T-helper 1 cell treated with Interleukin-12 subunit alpha and Interleukin-12 subunit beta and Interleukin-4 antibody, amounts not matched to agents 30 ng/mL and 1 ng/mL, for 36 hours (primary cell): ENCODE data around the gene EBF4. TPM values are rescaled to one million over a fixed set of nuclear protein-coding genes. Genes with fewer than 3 reads are reported as not detected.

Experiments
- intact Hi-C: fragments of 100-400 bp; cut with micrococcal nuclease; formaldehyde crosslinking; loops from one replicate; pipeline ENCODE4 v1.15.1; 2024
- total RNA-seq: library from RNA; stranded (reverse); gene quantifications from 2 replicates; pipeline ENCODE4 v1.2.3, GENCODE V29; 2022

The EBF4 gene
- total RNA-seq, 1 donor from 2014 or later = 32.4 TPM

GRCh38 chr20:2783908-2784566, 91.5 kb downstream of the EBF4 start:
- intact Hi-C loops = no loop called here

DNA sequence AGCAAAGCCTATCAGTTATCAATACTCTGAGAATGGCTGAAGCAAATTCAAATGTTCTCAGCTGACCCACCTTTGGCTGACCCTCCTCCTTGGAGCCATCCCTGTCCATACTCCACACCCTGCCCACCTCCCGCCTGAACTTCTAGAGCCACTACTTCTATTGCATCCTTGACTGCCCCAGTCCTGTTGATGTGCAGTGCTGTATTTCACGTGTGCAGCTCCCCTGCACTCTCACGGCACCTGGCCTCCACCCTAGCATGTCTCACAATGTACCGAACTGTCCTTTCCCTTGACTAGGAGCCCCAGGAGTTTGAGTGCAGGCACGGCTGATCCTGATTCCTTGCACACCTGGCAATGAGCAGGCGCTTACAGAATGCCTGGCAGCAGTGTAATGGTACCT, 100.9 kb downstream of the EBF4 start:
- intact Hi-C loops = no loop called here

GRCh38 chr20:2794202-2794748, 101.7 kb downstream of the EBF4 start:
- intact Hi-C loops = no loop called here

DNA sequence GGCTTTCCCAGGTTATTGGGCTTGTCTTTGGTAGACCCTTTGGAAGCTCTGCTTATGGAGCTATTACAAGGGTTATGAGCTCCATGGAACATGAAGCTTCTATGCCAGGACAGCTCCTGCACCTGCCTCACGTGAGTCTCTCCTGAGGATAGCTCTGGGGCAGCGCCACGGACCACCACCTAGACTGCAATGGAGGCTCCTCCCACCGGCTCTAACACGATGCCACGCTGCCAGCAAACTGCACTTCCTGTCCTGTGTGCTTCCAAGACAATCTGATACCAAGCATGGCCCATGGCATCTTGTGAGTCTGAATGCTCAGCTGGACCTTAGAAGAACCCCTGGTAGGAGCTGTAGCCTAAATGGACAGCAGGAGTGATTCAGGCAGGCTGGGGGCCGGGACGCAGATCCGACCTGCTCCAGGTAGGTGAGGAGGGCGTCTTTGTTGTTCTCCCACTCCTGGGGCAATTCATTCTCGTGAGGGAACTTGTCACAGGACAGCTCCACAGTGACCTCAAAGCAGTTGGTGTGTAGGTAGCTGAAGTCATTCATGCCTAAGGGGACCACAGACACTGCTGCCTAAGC, 102.4 kb downstream of the EBF4 start:
- intact Hi-C loops = no loop called here

DNA sequence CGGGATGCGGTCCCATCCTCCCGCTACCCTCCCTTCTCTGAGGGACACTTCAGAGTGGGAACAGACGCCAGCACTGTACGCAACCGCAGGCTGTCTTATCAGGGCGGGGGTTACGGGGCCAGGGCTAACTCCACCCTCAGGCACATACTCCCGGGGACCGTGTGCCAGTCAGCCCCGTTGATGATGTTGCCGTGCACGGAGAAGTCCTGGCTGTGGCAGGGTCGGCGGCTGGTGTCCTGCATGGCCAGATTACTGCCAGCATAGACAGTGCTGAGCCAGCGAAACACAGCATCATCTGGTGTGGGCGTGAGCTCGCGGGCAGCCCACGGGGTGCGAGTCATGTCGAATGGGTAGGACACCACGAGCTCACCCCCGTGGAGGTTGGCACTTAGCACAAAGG, 102.9 kb downstream of the EBF4 start:
- intact Hi-C loops = no loop called here

DNA sequence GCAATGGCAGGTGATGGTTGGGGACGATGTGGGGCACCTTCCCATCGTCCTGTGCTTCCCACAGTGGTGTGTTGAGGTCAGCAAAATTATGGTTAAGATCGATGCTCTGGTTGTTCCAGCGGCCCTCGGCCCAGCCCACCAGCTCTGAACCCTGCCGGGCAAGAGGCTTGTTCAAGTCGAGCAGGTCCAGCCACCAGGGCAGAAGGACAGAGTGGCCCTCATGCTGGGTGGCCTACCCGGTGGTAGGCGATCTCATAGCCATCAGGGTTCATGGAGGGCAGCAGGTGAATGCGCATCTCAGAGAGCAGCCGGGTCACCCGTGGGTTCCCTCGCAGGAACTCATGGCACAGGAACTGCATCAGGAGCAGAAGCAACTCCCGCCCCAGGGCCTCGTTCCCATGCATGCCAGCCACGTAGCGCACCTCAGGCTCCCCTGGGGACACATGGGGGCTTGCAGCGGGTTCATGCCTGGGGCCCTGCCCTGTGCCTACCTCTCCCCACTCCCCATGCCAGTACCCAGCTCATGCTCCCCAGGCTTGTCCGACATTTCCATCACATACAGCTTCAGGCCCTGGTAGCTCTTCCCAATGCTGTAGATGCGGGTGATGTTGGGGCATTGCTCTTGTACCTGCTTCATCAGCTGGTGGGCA, 103.6 kb downstream of the EBF4 start:
- intact Hi-C loops = no loop called here

GRCh38 chr20:2797136-2797983, 104.8 kb downstream of the EBF4 start:
- intact Hi-C loops = no loop called here

DNA sequence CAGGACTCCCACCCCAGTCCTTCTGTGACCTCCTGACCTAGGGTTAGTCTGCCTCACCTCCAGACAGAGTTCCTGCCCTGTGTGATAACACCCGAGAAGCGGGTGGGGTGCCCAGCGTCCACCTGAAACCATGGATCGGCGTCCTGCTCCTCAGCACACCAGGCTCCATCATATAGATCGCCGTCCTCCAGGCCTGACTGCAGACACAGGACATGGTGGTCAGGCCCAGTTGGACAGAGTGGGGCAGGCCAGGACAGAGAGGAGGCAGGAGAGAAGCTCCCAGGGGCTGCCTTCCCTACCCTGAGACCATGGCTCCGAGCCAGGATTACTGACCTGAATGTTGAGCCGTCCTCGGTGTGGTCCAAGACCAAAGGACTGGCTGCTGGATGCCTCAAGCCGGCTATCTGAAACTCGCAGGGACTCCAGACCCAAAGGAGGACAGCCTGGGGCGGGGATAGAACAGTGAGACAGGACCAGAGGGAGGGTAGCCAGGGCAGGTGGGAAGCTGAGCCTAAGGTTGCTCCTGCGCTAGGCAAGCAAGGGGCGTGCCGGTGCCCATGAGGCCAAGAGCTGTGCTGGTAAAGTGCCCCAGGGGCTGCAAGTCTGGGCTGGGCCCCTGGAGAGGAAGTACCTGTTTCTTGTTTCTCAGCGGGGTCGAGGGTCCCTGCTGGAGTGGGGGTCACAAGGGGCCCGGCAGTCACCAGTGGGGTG, 105.7 kb downstream of the EBF4 start:
- intact Hi-C loops = no loop called here

- intact Hi-C loops = no loop called here
These were observed 106.2 kb downstream of the EBF4 start for GRCh38 chr20:2798814-2799213.

DNA sequence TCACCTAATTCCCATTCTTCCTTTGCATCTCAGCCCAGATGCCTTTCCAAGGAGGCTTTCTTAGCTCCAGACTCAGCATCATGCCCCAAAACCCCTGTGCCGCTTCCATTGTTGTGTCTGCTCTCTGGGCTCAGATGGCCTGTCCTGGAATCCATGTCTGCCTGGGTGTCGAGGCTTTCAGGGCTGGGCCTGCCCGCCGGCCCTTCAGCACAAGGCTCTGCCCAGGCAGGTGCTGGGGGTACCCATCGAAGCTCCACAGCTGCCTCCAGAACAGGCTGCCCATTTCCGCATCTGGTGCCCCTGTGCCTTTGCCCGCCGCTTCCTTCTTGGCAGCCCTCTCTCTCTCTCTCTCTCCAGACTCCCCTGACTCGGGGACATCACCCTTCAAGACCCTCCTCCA, 106.7 kb downstream of the EBF4 start:
- intact Hi-C loops = no loop called here

- intact Hi-C loops = no loop called here
These were observed 107.3 kb downstream of the EBF4 start for GRCh38 chr20:2799688-2800520.

GRCh38 chr20:2800521-2801285, 108.1 kb downstream of the EBF4 start, which contains the start of gene CPXM1:
TSS of gene CPXM1 (minus strand) at chr20:2800627. CDS start at chr20:2800572, 55 bp downstream.
- intact Hi-C loops = no loop called here

DNA sequence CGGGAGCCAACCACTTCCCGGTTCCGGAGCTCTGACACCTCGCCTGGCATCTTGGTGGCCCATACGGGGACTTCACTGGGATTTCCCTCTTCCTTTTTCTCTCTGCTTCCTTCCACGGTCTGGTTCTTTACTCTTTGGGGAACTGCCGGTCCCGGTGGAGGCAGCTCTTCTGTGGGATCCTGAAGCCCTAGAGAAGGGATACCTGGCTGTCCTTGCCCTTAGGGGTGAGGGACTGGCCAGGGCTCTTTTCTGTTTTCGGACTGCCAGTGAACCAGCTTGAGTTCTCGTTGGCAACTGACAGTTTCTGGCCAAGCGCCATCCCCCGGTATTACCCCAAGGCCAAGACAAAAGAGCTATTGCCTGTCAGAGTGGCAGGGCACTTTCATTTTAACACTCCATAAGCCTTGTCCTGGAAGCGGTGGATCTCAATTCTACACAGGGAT, 108.7 kb downstream of the EBF4 start:
- intact Hi-C loops = no loop called here

DNA sequence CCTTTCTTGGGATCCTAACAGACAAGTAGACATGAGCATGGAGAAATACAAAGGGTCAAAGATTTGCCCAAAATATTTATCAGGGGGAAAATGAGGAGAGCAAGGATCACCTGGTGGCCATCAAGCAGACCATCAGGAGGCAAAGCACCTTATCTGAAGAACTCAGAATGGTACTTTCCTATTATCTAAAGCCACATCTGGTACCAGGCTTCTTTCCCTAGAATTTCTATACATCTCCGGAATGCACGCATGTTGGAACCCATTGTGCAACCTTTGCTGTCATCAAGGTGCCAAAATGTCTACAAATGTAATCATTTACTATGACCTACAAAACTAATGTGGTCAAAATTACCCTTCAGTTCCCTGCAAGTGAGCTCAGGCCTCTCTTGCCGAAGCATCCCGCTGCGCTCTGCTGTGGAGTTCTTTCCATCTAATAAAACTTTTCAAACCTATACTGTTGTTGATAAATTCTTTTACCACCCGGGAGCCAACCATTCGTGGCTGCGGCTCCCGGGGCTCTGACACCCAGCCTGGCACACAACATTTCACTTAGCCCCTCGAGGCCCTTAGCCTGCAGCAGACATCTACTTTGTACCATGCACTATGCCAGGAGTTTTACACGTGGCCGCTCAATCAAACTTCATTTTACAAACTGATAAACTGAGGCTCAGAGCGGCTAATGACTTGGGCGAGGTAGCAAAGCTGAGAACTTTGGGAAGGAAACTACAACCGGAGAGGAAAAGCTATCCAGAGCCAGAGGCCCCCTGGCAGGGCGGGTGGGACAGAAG, 111.7 kb downstream of the EBF4 start:
- intact Hi-C loops = no loop called here

- intact Hi-C loops = no loop called here
These were observed 112.5 kb downstream of the EBF4 start for GRCh38 chr20:2804852-2805688.

DNA sequence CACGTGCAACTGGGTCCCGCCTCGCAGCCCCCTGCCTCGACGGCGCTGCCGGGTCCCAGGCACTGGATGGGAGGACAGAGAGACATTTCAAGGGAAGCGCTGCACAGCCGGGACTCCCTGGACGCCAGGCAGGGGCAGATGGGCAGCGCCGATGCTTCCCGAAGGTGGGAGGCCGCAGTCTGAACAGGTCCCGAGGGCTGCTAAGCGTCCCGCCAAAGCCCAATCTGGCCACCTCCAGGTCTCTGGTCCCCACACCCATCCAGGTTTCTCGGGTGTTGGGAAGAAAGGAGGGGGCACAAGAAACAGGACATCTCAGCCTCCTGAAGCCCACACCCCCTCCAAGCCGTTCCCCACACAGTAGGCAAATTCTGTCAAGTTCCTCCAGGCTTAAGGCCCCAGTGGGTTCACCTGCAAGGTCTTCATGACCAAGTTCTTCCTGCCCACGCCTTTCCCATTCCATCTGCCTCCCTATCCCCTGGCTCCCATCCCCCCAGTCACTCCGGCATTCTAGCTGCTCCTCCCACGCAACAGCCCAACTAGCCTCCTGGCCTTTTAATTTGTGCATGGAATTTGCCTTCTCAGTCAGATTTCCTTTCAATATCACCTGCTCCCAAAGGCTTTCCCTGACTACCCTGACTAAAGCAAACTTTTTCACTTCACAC, 113.2 kb downstream of the EBF4 start:
- intact Hi-C loops = no loop called here

GRCh38 chr20:2806351-2806701, 113.7 kb downstream of the EBF4 start:
- intact Hi-C loops = no loop called here
